Vagina (tissue), 2 donors: ENCODE results near the gene NEDD4L.

ENCODE experiments used
- POLR2A ChIP-seq, 2 donors: fragments of 450-650 bp; IDR thresholded peaks; one replicate each; pipeline ENCODE4 v1.6.1; 2017; ENCODE audit warnings: antibody characterized with exemption in 2 of 2, mild to moderate bottlenecking in 2 of 2, moderate library complexity in 2 of 2
- POLR2AphosphoS5 ChIP-seq, 2 donors: sonication (generic); formaldehyde crosslinking; IDR thresholded peaks; one replicate each; pipeline ENCODE4 v1.9.0; 2017; ENCODE audit warnings: antibody characterized with exemption in 2 of 2, mild to moderate bottlenecking in 2 of 2, low read depth in 1 of 2; ENCODE audit not compliant: insufficient read depth in 1 of 2
- TF ChIP-seq, protein P1 (sequence below), 3 experiments: fragments of 450-650 bp in 2 of 3; fragments of 200-600 bp in 1 of 3; sonication (generic) in 1 of 3; IDR thresholded peaks; one replicate each; pipeline ENCODE4 v1.5.1; 2017 to 2019; ENCODE audit warnings: antibody characterized with exemption in 3 of 3, mild to moderate bottlenecking in 2 of 3, moderate library complexity in 2 of 3

DNA sequence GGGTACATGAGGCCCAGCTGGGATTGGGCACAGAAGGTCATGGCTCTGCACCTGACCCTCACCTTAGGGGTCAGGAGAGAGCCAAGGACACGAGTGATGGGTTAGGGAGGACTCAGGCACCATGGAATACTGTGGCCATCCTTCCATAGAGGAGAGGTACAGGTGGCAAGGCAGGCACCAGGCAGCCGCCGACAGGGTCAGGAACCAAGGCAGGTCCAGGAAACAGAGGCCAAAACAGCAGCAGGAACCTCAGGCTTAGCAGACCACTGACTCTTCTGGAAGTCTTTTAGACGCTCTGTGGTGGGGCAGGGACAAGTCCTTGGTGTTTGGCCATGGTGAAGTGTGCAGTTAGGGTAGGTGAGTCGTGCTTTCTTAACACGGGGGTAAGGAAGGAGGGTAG is 128.0 kb downstream of the NEDD4L start:
- TF ChIP-seq POLR2A (IDR thresholded peaks at IDR 0.05) = no peak
- TF ChIP-seq, protein P1, sequence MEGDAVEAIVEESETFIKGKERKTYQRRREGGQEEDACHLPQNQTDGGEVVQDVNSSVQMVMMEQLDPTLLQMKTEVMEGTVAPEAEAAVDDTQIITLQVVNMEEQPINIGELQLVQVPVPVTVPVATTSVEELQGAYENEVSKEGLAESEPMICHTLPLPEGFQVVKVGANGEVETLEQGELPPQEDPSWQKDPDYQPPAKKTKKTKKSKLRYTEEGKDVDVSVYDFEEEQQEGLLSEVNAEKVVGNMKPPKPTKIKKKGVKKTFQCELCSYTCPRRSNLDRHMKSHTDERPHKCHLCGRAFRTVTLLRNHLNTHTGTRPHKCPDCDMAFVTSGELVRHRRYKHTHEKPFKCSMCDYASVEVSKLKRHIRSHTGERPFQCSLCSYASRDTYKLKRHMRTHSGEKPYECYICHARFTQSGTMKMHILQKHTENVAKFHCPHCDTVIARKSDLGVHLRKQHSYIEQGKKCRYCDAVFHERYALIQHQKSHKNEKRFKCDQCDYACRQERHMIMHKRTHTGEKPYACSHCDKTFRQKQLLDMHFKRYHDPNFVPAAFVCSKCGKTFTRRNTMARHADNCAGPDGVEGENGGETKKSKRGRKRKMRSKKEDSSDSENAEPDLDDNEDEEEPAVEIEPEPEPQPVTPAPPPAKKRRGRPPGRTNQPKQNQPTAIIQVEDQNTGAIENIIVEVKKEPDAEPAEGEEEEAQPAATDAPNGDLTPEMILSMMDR (IDR thresholded peaks at IDR 0.05) = no peak
- TF ChIP-seq POLR2AphosphoS5 (IDR thresholded peaks at IDR 0.05; ENCODE audit: insufficient read depth in 1 of 2, low read depth in 1 of 2) = no peak
